Hematopoietic multipotent progenitor cell (in vitro differentiated cells): ENCODE measurements around the gene LDLRAD1. TPM values are rescaled to one million over a fixed set of nuclear protein-coding genes. Genes with fewer than 3 reads are reported as not detected.
"Not testable (repeated sequence)": the region's sequence is repeated elsewhere in the genome, so short reads cannot be mapped to it uniquely, and the experiment has no call there.

Experiments
- DNase-seq, 3 donors: peaks; one replicate each; pipeline ENCODE4 v3.0.0-alpha.2; 2011 to 2015; ENCODE audit warnings: low read depth in 2 of 3, low spot score in 2 of 3
- total RNA-seq: library from RNA; depleted of rRNA; stranded (reverse); fragments of >200 nt; gene quantifications from one replicate; pipeline ENCODE4 v1.2.3, GENCODE V29; 2012

The LDLRAD1 gene
- total RNA-seq, 1 donor = not detected

DNA sequence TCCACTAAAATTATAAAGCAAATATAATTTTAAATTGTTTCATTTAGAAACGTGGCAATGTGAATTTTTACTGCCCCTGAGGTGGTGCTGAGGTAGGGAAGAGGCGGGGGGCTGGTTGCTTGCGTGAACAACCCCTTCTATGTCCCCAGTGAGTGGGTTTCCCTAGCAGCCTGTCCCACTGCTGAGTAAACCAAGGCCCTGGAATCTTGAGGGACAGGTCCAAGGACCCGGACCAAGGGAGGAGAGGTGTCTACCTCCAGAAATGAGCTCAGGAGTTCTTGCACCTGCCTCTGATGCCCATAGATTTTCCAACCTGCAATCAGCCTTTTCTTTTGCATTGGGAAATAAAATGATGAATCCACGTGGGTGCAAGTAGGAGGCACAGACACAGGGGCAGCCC is 649 bp upstream of the LDLRAD1 start:
- DNase-seq = no peak

DNA sequence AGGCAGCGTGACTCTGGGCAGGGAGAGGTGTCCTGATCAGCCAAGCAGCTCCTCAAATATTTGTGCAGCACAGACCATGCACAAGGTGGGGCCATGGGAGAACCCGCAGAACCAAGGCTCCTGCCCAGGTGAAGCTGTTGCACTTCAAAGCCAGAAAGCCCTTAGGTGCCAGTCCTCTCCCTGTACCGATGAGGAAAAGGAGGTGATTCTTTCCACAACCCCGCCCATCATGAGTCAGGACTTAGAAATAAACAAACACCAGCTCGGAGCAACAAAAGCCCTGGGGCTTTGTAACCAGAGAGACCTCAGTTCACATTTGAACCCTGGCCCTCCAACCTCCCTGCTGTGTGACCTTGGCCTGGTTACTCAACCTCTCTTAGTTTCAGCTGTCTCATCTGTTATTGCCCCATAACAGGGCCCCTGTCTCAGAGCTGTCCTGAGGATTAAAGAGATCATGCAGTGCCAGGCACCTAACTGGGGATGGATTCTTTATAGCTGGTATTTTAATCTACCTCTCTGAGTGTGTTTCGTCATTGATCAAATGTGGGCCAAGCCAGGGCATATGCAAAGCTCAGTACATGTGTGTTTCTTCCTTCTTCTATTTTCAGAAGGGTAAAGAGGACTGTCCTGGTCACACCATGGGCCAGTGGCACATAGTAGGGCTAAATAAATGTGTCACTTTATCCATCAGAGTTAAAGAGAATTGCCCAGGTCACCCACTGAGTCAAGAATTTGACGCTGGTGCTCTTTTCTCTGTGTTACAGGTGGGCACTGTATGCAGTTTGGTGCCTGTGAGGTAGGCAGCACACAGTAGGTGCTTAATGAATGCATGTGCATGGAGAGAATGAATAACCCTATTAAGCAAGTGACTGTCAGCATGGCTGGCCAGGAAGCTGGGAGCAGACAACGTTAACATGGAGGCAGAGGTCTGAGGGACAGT is 1.4 kb downstream of the LDLRAD1 start:
- no peak for DNase-seq

DNA sequence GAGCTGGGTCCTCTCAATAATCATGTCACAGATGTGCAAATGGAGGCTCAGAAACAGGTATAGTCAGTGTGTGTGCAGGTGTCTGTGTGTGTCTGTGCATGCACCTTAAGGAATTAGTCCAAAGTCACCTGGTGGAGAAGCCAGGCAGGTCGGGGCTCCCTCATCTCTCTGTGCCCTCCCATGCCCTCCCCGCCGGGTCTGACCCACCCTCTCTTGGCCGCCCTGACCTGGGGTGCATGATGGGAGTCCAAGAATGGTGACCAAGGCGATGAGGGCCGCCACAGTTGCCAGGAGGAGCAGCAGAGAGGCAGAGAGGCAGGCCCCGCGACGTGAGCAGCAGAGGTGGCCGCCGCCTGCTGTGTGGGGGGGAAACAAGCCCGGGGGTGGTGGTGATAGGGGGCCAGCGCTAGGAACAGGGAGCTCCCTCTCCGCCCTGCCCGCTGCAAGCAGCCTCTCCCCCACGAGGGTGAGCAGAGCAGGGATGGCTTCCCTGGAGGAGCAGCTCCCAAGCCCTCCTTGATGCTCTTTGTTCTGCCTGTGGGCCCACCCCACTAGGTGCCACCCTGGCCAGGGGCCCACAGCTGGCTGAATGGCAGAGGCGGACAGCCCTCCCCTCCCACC is 3.9 kb downstream of the LDLRAD1 start:
- DNase-seq = no peak

DNA sequence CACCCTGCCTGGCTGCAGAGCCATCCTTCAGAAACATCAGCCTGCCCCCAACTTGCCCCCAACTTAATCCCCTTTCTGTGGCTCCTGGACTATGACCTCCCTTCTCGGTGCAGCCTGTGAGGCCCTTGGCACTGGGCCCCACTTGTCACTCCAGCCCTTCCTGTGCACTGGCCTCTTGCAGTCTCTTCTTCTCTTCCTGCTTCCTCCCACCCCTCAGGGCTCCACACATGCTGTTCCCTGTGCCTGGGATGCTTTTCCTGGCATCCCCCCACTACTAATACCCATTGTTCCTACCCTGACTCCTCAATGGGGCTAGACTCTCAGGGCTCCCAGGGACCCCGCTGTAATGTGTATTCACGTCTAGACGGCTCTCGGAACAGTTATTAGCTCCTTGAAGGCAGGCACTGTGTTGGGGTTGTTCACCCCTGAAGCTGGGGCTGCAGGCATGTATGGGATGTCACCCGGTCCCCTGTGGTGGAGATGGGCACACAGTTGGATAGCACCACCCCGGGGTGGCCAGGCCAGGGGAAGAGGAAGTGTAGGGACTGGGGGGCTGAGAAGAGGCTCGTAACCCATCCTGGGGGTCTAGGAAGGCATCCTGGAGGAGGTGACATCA is 4.5 kb downstream of the LDLRAD1 start:
- no peak for DNase-seq

DNA sequence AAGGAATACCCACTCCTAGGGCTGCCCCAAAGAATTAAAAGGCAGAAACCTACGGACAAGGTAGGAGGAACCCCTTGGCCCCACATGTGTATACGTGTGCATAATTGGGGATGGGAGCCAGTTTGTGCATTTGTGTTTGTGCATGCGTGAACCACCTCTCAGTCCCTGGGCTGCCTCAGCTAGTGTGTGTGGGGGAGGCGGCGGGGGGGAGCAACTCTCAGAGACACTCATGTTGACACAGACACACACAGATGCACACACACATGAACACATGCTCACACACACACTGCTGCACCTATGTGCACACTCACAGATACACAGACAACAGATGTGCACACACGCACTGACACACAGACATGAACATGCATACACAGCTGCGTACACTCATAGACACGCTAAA is 5.1 kb downstream of the LDLRAD1 start:
- DNase-seq = no peak

DNA sequence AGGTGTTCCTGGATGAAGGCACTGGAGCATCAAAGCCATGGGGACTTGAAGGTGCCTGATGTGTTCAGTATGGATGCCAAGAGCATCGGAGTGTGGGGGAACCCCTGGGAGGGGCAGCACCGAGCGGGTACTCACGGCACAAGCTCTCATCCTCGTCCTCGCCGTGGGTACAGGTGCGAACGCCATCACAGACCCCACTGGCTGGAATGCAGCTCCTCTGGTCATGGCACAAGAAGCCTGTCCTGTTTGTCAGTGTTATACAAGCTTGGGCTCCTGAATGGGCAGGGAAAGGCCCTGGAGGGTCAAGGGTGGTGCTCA is 6.0 kb downstream of the LDLRAD1 start:
- DNase-seq = no peak

DNA sequence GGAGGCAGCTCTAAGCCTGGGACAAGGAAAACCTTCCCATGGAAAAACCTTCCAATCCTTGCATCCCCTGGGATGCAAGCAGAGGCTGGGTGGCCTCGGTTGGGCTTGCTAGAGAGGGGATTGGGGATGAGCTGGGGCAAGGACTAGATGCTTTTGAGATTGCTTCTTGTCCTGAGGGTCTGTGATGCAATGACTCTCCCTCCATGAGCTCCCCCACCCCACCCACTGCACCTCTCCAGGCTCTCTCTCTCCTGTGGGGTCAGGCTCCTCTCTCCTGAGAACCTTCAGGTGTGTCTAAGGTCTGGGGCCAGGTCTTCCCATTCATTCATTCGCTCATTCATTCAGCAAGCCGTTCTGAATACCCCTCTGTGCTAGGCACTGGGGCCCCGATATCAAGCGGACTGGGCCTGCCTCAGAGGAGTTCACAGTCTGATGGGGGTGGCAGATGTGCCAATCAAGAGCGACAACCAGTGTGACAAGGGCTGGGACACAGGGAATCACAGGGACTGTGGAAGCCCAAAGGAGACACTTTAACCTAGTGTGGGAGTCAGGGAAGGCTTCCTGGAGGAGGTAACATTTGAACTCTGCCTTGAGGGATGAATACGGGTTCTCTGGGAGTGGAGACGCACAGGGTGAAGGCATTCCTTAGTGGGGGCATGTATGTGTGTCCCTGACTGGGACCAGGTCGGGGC is 6.5 kb downstream of the LDLRAD1 start:
- DNase-seq = no peak

DNA sequence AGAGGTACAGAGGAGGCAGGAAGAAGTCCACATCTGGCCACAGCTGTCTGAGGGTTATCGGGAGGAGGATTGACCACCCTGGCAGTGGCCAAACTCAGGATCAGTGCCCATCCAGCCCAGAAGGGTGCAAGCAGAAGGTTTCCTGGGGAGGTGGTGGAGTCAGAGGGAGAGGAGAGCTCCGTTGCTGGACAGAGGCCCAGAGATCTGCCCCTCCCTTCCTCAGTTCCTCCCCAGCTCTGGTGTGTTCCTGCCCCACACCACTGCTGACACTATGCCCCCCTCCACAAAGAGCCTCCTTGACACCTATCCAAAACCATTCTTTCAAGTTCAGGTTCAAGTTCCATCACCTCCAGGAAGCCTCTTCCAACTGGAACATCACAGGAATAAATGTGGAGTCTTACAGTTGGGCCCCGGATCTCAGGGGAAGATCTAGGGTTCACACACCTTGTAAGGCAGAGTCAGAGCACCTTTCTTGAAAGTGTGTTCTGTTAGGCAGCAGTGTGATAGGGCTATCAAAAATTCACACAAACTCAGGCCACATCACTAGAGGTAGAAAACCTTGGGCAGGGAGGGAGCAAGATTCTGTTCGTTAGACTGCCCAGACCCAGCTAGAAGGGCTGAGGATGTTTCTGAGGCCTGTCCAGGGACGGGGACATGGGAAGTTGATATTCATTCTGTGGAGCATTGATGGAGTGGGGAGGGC is 7.4 kb downstream of the LDLRAD1 start:
- DNase-seq = no peak

DNA sequence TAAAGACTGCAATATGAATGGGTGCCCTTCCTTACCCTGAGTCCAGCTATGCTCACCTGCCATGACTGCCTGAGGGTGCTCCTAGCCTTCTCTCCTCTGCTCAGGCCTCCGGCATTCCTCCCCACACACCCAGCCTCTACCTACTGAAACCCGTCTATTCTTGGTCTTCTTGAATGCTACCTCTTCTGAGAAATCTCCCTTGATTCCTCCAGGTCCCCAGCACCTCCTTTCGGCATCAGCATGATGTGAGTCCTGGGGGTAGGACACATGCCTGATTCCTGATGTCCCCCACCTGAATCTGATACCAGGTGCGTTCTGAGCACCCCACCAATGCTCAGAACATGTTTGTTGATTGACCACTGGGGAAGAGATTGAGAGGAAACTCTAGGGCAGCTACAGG is 8.6 kb downstream of the LDLRAD1 start:
- no peak for DNase-seq

DNA sequence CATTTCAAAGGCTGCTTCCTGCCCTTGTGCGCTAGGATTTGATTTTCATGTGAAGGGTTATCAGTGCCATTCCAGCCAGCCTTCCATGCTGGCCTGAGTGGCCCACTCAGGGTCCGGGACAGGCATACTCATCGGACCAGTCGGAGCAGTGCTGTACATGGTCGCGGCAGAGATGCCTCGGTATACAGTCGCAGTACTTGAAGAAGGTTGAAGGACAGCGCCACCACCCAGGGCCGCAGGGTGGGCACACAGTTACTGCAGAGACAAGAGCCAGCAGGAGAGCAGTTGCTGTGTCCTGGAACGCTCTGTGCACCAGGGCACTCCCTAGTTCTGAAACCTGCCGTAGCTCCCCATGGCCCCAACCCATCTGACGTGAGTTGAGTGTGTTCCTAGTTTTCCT is 9.1 kb downstream of the LDLRAD1 start:
- no peak for DNase-seq

DNA sequence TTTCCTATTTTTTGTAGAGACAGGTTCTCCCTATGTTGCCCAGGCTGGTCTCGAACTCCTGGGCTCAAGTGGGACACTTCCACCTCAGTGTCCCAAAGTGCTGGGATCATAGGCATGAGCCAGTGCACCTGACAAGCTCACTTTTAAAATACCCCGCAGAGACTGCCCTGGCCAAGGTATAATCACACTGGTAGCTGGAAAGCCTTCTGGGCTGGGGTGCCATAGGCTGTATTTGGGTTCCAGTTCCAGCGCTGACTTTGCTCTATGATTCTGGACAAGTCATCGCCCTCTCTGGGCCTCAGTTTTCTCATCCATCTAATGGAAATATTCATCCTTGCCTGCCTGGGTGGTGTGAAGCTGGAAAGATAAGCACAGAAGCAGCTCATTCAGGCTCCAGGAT is 10.4 kb downstream of the LDLRAD1 start:
- DNase-seq = no peak

DNA sequence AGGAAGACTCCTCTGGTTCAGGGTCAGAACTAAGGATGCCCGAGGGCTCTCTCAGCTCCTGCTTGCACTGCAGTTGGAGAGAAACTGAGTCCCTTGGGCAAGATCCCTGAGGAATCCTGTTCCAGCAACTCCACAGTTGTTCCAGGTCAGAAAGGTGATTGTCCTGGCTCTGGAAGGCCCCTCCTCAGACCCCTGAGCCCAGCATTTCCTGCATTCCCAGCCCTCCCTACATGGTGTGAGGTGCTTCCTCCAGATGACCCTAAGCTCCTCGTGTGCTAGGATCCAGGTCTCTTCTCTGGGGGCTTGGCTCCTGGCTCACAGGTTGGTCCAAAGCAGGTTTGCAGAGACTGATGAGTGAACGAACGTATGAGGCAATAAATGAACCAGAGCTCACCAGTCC is 11.5 kb downstream of the LDLRAD1 start:
- no peak for DNase-seq

DNA sequence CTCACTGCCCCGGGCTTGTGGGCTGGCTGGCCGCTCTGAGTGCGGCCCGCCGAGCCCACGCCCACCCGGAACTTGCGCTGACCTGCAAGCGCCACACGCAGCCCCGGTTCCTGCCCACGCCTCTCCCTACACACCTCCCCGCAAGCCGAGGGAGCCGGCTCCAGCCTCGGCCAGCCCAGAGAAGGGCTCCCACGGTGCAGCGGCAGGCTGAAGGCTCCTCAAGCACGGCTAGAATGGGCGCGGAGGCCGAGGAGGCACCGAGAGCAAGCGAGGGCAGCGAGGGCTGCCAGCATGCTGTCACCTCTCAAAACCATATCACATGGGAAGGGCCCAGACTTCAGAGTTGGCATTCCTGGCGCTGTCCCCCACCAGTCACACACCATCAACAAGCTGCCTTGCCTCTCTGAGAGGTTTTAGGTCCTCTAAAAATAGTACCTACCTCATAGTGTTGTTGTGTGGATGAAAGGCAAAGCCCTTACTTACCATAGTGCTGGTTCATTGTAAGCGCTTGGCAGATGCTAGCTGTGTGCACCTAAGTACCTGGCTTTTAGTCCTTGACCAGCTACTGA is 13.4 kb downstream of the LDLRAD1 start:
- DNase-seq = no peak

DNA sequence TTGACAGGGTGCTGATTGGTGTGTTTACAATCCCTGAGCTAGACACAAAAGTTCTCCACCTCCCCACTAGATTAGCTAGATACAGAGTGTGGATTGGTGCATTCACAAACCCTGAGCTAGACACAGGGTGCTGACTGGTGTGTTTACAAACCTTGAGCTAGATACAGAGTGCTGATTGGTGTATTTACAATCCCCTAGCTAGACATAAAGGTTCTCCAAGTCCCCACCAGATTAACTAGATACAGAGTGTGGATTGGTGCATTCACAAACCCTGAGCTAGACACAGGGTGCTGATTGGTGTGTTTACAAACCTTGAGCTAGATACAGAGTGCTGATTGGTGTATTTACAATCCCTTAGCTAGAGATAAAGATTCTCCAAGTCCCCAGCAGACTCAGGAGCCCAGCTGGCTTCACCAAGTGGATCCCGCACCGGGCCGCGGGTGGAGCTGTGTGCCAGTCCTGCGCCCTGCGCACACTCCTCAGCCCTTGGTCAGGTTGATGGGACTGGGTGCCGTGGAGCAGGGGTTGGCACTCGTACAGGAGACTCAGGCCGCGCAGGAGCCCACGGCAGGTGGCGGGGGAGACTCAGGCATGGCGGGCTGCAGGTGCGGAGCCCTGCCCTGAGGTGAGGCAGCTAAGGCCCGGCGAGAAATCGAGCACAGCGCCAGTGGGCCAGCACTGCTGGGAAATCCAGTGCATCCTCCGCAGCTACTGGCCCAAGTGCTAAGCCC is 14.1 kb downstream of the LDLRAD1 start:
- DNase-seq = not testable (repeated sequence)

DNA sequence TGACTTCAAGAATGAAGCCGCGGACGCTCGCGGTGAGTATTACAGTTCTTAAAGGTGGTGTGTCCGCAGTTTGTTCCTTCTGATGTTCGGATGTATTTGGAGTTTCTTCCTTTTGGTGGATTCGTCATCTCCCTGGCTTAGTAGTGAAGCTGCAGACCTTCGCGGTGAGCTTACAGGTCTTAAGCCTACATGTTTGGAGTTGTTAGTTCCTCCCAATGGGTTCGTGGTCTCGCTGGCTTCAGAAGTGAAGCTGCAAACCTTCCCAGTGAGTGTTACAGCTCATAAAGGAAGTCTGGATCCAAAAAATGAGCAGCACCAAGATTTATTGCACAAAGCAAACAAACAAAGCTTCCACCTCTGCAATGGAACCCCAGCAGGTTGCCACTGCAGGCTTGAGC is 14.7 kb downstream of the LDLRAD1 start:
- DNase-seq = no peak

DNA sequence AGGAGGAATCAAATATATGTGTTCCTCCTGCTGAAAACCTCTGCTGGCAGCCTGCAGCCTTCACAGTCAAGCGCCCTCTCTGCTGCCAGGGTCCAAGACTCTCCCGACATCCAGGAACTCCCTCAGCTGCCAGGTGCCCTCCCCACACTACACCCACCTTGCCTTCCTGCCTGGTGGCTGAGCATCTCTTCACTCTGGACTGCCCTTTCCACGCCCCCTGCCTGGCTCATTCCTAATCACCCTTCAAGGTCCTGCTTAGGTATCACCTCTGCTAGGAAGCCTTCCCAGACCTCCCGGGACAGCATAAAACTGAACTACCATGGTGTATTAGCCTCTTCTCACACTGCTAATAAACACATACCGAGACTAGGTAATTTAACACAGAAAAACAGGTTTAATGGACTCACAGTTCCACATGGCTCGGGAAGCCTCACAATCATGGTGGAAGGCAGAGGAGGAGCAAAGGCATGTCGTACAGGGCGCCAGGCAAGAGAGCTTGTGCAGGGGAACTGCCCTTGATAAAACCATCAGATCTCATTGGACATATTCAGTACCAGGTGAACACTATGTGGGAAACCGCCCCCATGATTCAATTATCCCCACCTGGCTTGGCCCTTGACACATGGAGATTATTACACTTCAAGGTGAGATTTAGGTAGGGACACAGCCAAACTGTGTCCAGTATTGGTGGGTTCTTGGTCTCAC is 15.3 kb downstream of the LDLRAD1 start:
- no peak for DNase-seq

DNA sequence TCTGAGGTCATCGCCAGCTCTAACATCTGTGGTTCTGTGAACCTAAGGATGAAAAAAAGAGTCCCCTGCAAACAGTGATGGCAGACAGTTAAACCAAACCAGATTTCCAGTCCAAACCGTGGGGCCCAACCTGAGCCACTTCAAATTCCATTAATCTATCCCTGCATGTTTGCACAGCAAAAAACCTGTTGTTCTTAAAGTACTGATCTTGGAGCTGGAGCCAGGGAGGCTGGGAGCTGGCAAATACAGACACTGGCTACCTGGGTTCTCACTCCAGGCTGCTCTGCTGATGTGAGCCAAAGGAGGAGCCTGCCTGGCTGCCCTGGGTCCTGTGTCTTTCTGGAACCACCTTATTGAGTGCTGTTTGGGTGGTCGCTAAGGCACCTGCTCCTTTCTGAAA is 16.4 kb downstream of the LDLRAD1 start:
- DNase-seq = no peak

DNA sequence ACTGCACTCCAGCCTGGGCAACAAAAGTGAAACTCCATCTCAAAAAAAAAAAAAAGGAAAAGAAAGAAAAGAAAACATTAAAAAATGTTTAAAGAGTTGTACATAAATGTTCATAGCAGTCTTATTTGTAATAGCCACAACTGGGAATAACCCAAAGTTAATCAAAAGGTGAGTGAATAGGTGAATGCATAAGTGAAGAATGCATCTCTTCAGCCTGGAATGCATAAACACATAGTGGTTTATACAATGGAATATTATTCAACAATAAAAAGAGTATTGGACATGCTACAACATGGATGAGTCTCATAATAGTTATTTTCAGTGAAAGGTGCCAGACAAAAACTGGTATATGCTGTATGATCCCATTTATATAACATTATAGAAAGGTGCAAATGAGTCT is 18.1 kb downstream of the LDLRAD1 start:
- DNase-seq = no peak

DNA sequence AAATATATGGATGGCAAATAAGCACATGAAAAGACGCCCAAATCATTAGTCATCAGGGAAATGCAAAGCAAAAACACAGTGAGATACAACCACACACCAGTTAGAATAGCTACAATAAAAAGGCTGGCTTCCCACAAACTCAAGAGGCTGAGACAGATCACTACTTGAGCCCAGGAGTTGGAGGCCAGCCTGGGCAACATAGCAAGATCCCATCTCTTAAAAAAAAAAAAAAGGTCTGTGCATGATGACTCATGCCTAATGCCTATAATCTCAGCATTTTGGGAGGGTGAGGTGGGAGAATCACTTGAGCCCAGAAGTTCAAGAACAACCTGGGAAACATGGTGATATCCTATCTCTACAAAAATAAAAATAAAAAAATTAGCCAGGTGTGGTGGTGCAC is 19.8 kb downstream of the LDLRAD1 start:
- no peak for DNase-seq
